GM19452 (cell line): ENCODE results near the gene TSSK6.

ENCODE experiments used
- ATAC-seq: cut with Tn5 transposase; IDR thresholded peaks from one replicate; pipeline ENCODE4 v1.9.1; 2021; ENCODE audit not compliant: unreplicated experiment

TSSK6 gene

GRCh38 chr19:19507354-19507753 is 8.0 kb downstream of the TSSK6 start:
- ATAC-seq = no peak

- no peak for ATAC-seq
These were observed 8.8 kb downstream of the TSSK6 start for GRCh38 chr19:19506592-19506991.

- ATAC-seq = no peak
These were observed 9.6 kb downstream of the TSSK6 start for GRCh38 chr19:19505669-19506326.

GRCh38 chr19:19504754-19505668 is 10.3 kb downstream of the TSSK6 start:
- no peak for ATAC-seq

- no peak for ATAC-seq
These were observed 12.3 kb downstream of the TSSK6 start for GRCh38 chr19:19502808-19503602.

- ATAC-seq = no peak
These were observed 13.1 kb downstream of the TSSK6 start for GRCh38 chr19:19502281-19502680.

GRCh38 chr19:19501798-19502197 is 13.6 kb downstream of the TSSK6 start:
- ATAC-seq = no peak

- no peak for ATAC-seq
These were observed 14.2 kb downstream of the TSSK6 start for GRCh38 chr19:19500975-19501644.

GRCh38 chr19:19499272-19499995 is 15.9 kb downstream of the TSSK6 start:
- ATAC-seq = no peak

- ATAC-seq = no peak
These were observed 16.9 kb downstream of the TSSK6 start for GRCh38 chr19:19498255-19498991.

- no peak for ATAC-seq
These were observed 19.4 kb downstream of the TSSK6 start for GRCh38 chr19:19495614-19496603.

GRCh38 chr19:19493841-19494546 is 21.4 kb downstream of the TSSK6 start:
- ATAC-seq = no peak

GRCh38 chr19:19492026-19492610 is 23.2 kb downstream of the TSSK6 start:
- no peak for ATAC-seq

- ATAC-seq = no peak
These were observed 23.9 kb downstream of the TSSK6 start for GRCh38 chr19:19491321-19492025.

- ATAC-seq = no peak
These were observed 25.0 kb downstream of the TSSK6 start for GRCh38 chr19:19490214-19490968.

GRCh38 chr19:19489804-19490204 is 25.5 kb downstream of the TSSK6 start:
- no peak for ATAC-seq
